RWPE2 (cell line): ENCODE data around the gene KEAP1.

Source experiments
- ATAC-seq: fragments of 200-7000 bp; cut with Tn5 transposase; 3 replicates; pipeline ENCODE4 v1.9.1; 2021; ENCODE audit warnings: low read depth
- DNase-seq: peaks from one replicate; pipeline ENCODE4 v3.0.0-alpha.2; 2020; ENCODE audit warnings: low spot score
- H3K27ac ChIP-seq: fragments of 450-650 bp; 2 replicates; pipeline ENCODE4 v1.5.1; 2017; ENCODE audit warnings: mild to moderate bottlenecking; ENCODE audit not compliant: poor library complexity, severe bottlenecking
- H3K27me3 ChIP-seq: fragments of 250-450 bp; sonication (Bioruptor Pico); 2 replicates; pipeline ENCODE4 v1.5.1; 2021; ENCODE audit warnings: mild to moderate bottlenecking, moderate library complexity; ENCODE audit not compliant: insufficient read depth, poor library complexity, severe bottlenecking
- H3K36me3 ChIP-seq: fragments of 250-450 bp; sonication (Bioruptor Pico); 2 replicates; pipeline ENCODE4 v1.5.1; 2020; ENCODE audit warnings: low read depth, mild to moderate bottlenecking, moderate library complexity
- H3K4me1 ChIP-seq: fragments of 250-450 bp; sonication (Bioruptor Pico); 2 replicates; pipeline ENCODE4 v1.5.1; 2021; ENCODE audit warnings: mild to moderate bottlenecking, moderate library complexity; ENCODE audit not compliant: insufficient read depth, poor library complexity, severe bottlenecking
- H3K4me3 ChIP-seq: fragments of 250-450 bp; sonication (Bioruptor Pico); 2 replicates; pipeline ENCODE4 v1.5.1; 2021; ENCODE audit warnings: mild to moderate bottlenecking, moderate library complexity; ENCODE audit not compliant: severe bottlenecking
- H3K9me3 ChIP-seq: fragments of 250-450 bp; sonication (Bioruptor Pico); 2 replicates; pipeline ENCODE4 v1.5.1; 2021; ENCODE audit warnings: mild to moderate bottlenecking, moderate library complexity; ENCODE audit not compliant: severe bottlenecking
- TF ChIP-seq, protein P1 (sequence below): fragments of 450-650 bp; IDR thresholded peaks from one replicate; pipeline ENCODE4 v1.5.1; 2017; ENCODE audit warnings: mild to moderate bottlenecking, moderate library complexity; ENCODE audit not compliant: poor library complexity, severe bottlenecking

Gene KEAP1

DNA sequence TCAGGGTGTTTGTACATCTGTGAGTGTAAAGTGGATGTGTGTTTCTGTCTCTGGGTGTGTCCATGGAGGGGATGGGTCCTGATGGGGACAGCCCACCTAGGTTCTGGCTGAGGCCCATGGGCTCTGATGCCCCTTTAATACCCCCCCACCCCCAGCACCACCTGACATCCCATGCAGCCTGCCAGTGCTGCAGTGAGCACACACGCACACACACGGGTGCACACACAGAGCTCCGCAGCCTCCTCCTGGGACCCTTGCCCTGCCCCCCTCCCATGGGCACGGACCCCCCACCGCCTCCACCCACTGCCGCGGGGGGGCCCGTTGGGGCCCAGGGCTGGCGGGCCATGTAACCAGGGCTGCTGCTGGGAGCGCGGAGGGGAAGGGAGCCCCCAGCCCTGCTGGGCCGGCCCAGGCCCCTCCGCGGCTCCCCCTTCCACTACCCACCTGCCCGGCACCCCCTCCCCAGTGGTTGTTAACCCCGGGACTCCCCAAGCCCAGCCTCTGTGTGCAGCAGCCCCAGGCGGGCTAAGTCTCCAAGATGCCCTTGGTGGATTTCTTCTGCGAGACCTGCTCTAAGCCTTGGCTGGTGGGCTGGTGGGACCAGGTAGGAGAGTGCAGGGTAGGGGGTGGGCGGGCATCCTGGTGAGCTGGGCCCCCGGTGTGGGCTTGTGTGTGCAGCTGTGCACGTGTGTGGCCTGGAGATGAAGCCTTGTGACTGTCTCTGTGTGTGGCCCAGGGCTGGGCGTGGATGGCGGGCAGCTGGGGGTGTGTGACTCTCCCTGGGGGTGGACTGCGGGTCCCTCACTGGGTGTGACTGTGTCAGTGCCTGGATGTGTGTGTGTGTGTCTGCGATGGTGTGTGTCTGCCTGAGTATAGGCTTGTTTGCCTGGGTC lies 50.2 kb downstream of the KEAP1 start:
- Histone ChIP-seq H3K36me3 (no peaks in the 10 kb centered on the region), H3K27me3 (no peaks in the 10 kb centered on the region), H3K4me3 (no peak overlapping the region), H3K27ac (no peak overlapping the region), H3K9me3 (no peaks in the 10 kb centered on the region), H3K4me1 (no peaks in the 10 kb centered on the region)
- TF ChIP-seq, protein P1, sequence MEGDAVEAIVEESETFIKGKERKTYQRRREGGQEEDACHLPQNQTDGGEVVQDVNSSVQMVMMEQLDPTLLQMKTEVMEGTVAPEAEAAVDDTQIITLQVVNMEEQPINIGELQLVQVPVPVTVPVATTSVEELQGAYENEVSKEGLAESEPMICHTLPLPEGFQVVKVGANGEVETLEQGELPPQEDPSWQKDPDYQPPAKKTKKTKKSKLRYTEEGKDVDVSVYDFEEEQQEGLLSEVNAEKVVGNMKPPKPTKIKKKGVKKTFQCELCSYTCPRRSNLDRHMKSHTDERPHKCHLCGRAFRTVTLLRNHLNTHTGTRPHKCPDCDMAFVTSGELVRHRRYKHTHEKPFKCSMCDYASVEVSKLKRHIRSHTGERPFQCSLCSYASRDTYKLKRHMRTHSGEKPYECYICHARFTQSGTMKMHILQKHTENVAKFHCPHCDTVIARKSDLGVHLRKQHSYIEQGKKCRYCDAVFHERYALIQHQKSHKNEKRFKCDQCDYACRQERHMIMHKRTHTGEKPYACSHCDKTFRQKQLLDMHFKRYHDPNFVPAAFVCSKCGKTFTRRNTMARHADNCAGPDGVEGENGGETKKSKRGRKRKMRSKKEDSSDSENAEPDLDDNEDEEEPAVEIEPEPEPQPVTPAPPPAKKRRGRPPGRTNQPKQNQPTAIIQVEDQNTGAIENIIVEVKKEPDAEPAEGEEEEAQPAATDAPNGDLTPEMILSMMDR, result no peak
- ATAC-seq (no peak), DNase-seq (no peak)

DNA sequence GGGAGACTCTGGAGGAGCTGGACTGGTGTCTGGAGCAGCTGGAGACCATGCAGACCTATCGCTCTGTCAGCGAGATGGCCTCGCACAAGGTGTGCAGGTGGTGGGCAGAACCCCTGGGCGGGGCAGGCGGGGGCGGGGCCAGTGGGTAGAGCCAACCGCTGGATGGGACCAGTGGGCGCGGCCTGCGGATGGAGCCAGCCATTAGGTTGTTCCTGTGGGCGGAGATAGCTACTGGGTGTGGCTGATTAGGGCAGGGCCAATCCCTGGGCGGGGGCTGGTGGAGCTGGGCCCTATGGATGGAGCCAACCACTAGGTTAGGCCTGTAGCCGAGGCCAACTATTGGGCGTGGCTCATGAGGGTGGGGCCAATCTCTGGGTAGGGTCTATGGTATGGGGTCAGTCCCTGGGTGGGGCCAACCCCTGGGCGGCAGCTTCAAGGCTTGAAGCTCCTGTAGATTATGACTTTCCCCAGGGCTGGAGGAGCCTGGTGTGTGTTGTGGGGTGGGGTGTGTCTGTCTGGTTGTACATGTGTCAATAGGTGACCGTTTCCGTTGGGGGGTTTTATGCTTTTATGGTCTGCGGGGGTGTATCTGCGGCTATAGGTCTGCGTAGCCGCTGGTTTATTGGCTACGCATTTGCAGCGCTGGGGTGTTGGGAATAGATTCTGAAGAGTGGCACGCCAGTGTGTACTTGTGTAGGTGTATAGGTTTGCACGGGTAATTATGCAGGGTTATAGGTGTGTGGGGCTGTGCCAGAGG lies 52.1 kb downstream of the KEAP1 start:
- no peaks in the 10 kb centered on the region for H3K36me3 ChIP-seq
- H3K27me3 ChIP-seq, result no peaks in the 10 kb centered on the region
- H3K4me3 ChIP-seq, result no peak overlapping the region
- ATAC-seq, result peak; percentile 69
- no peak overlapping the region for H3K27ac ChIP-seq
- H3K9me3 ChIP-seq, result no peaks in the 10 kb centered on the region
- no peak for DNase-seq
- TF ChIP-seq, protein P1, result no peak
- H3K4me1 ChIP-seq, result no peaks in the 10 kb centered on the region

DNA sequence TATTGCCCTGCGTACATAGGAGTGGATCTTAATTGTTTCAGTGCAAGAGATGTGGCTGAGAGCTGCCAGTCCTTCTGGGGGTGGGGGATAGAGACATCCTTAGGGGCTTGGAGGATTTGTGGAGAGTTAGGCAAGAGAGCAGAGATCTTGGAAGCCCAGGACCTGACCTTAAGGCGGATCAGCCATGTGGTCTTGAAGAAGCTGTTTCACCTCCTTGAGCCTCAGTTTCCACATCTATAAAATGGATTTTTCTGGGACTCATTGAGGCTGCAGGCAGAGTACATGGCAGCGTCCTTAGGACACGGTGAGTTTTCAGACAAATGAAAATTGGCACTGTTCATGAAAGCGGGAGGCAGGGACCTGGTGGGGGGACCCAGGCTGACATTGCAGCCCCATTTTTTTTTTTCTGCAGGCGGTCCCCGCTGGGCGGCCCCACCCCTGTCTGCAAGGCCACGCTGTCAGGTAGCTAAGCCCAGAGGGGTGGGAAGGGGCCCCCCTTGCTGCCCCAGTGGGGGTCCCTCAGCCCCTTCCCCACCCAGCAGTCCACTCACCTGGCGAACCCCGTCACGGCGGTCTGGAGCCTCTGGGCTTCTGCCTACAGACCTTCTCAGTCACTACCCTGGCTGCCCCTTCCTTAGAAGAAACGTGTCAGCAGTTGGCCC lies 52.8 kb downstream of the KEAP1 start:
- Histone ChIP-seq H3K4me1 (no peaks in the 10 kb centered on the region), H3K9me3 (no peaks in the 10 kb centered on the region), H3K27me3 (no peaks in the 10 kb centered on the region), H3K36me3 (no peaks in the 10 kb centered on the region), H3K4me3 (no peak overlapping the region), H3K27ac (no peak overlapping the region)
- TF ChIP-seq, protein P1, result no peak
- ATAC-seq (no peak), DNase-seq (no peak)

DNA sequence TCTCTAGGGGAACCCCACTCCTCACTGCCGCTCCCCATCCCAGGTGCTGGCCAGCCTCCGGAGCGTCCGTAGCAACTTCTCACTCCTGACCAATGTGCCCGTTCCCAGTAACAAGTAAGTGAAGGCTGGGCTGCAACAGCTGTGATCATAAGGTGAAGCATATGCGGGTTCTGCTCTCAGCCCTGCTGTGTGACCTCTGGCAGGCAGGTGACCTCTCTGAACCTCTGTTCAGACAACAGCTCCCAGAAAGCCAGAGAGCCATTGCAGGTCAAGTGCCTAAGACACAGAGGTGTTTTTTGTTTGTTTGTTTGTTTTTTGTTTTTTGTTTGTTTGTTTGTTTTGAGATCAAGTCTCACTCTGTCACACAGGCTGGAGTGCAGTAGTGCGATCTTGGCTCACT lies 54.1 kb downstream of the KEAP1 start:
- Histone ChIP-seq H3K4me3 (no peak overlapping the region), H3K27ac (no peak overlapping the region), H3K9me3 (no peaks in the 10 kb centered on the region), H3K27me3 (no peaks in the 10 kb centered on the region), H3K4me1 (no peaks in the 10 kb centered on the region), H3K36me3 (no peaks in the 10 kb centered on the region)
- ATAC-seq, result no peak
- TF ChIP-seq, protein P1, result no peak
- DNase-seq, result no peak
